ENCODE data around the gene TAOK2. TPM values are rescaled to one million over a fixed set of nuclear protein-coding genes. Genes with fewer than 3 reads are reported as not detected.
"Not testable (repeated sequence)": the region's sequence is repeated elsewhere in the genome, so short reads cannot be mapped to it uniquely, and the experiment has no call there.

TAOK2 gene
- total RNA-seq, 1 donor from 2014 or later: 17.7 TPM

DNA sequence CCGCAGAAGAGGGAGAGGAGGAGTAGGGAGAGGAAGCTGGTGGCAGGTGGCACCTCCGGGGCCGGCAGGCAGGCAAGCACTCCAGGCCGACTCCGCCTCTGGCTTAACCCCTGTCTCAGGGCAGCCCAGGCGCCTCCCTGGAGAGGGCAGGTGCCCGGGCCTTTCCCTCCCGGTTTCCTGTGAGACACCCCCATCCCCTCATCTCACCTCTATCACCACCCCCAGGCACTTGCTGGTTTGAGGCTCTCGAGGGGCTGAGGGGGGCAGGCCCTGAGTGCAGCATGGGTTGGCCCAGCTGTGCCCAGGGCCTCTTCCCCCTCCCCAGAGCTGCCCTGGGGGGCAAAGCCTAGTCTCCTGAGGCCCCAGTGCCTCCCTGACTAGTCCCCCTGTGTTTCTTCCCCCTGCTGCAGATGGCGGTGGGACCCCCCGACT is 31.2 kb downstream of the TAOK2 start:
- ATAC-seq: no peak

GRCh38 chr16:30005341-30006094 is 31.9 kb downstream of the TAOK2 start:
- no peak for ATAC-seq

- ATAC-seq: no peak
These were observed 32.4 kb downstream of the TAOK2 start for GRCh38 chr16:30006095-30006473.

DNA sequence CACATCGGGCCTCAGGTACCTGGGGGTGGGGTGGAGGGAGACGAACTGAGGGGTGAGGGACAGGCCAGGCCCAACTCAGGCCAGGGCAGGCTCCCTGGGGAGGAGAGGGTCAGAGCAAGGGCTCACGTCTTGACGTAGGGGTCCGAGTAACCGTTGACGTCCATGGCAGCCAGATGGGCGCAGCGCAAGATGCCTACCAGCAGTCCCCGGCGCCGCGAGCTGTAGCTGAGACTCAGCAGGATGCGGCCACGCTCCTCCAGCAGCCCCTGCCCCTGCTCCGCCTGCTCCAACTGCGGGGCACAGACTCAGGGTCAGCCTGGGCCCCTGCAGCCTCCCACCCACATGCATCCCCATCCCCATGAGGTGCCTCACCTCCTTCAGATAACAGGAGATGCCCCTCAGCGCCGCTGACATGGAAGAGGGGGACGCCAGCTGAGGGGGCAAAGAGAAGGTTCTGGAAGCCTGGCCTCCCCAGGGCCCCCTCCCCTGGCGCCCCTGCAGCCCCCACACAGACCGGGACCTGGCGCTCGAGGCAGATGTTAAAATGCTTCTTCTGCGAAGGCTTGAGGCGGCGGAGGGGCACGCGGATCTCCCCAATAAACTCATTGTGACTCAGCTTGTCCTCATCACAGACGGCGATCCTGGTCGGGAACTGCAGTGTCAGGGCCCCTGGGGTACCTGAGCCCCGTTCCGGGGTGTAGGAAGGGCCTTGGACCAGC is 33.1 kb downstream of the TAOK2 start:
- ATAC-seq: no peak

DNA sequence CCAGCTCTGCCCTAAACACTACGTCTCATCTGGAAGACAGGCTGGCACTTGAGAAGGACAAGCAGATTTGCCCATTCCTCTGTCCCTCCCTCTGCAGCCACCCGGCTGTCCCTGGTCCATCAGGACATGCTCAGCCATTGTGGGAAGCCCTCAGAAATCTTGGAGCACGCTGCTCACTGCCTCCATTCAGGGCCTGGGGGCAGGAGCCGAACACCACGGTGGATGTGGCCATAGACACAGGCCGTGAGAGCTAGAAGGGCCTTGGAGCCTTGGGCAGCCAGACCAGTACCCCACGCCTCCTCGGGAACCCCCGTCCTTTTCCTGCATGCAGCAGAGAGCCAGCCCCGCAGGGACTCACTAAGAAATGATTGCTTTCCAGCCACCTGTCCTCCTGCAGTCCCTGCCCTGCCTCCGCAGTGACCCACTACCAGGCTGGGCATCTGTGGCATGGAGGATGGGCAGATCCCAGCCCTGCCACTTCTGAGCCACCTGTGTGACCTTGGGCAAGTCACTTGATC is 33.8 kb downstream of the TAOK2 start:
- no peak for ATAC-seq

DNA sequence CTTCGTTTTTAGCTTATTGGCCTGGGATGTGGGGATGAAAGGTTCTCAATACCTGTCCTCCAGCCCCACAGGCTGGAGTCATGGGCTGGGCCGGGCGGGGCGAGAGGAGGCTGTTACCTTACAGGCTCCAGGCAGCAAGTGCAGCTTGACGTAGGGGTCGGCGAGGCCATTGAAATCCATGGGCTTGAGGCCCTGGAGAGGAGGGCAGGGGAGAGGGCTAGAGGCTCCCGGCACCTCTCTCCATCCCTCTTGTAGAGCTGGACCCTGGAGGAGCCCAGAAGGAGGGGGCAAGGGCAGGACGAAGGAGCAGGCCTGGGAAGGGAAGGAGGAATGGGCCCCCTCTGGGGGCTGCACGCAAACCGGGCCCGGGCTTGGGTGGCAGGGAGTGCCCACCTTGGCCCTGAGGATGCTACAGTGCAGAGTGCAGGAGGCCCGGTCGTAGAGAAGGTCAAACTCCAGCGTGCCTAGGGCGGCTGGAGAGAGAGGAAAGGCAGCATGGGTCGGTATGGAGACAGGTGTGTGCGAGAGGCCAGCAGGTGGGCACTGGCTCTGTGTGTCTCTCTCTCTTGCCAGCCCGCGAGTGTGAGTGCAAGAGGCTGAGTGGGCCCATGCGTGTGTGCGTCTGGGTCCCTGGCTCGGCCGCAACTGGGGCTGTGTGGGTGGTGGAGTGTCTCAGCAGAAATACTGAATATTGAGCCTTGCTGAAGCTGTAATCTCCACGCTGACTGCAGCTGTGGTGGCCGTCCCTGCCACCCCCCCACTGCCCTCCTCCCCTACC is 35.6 kb downstream of the TAOK2 start:
- no peak for ATAC-seq

- ATAC-seq: peak; percentile 5
These were observed 36.5 kb downstream of the TAOK2 start for GRCh38 chr16:30009990-30010843.

- ATAC-seq: peak; percentile 3
These were observed 37.4 kb downstream of the TAOK2 start, which contains the start of gene DOC2A for GRCh38 chr16:30010844-30011713. Gene DOC2A (minus strand): TSS chr16:30011027. CDS start chr16:30010222, 805 bp downstream.

DNA sequence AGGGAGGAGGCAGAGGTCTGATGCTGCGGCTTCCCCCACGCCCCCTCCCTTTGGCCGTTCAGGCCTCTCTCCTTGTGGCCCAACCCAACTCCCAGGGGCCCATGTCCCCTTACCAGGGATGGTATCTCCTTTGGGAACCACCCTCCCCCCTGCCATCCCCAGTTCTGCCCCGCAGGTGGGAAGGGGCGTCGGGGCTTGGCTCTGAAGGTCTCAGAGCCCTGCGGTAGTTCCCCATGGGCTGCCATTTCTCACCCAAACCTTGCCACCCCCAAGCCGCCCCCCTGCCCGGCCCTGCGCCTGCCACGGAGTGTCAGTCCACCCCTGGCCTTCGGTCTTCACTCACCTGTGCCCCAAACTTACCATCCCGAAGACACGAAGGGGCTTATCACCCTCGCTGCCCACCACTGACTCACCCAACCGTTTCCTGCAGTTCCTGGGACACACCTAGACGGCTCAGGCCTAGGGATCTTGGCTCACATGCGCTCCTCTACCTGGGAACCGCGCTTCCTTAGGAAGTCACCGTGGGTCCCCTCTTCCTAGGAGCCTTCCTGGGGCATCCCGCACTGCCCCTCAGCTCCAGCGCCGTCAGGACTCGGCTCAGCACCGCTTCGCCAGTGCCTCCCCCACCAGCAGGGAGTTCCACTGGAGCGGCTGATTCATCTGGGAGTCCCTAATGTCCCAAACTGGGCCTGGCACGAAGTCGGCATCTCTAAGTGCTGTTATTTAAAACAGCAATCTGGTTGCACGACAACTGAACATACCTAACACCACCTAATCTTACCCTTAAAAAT is 38.2 kb downstream of the TAOK2 start:
- ATAC-seq: no peak

- not testable (repeated sequence) for ATAC-seq
These were observed 38.9 kb downstream of the TAOK2 start for GRCh38 chr16:30012598-30012997.

DNA sequence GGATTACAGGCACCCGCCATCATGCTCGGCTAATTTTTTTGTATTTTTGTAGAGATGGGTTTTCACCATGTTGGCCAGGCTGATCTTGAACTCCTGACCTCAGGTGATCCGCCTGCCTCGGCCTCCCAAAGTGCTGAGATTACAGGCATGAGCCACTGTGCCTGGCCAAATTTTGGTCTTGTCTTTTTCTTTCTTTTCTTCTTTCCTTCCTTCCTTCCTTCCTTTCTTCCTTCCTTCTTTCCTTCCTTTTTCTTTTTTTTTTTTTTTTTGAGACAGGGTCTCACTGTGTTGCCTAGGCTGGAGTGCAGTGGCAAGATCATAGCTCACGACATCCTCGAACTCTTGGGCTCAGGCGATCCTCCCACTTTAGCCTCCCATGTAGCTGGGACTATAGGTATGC is 41.8 kb downstream of the TAOK2 start:
- ATAC-seq: not testable (repeated sequence)

DNA sequence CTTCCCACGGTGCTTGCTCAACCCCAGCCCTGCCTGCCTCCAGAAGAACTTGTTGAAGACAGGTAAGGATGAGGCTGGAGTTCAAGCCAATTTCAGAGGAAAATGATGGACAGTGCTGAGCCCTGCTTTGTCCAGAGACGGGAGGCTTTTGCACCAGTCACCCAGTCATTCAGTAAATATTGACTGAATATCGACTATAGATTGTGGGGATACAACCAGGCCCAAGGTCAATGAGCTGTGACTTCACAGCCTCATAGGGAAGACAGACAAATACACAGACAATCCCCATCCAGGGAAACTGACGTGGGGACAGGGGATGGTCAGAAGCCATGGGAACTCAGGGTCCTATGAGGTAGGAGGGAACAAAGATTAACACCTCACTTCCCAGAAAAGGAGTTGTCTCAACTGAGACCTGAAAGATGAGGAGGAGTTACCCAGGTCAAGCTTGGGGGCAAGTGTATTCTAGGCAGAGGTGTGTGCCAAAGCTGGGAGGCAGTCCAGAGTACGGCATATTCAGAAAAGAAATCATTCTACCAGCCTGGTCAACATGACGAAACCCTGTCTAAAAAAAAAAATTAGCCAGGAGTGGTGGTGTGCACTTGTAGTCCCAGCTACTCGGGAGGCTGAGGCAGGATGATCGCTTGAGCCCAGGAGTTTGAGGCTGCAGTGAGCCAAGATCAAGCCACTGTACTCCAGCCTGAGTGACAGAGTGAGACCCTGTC is 43.0 kb downstream of the TAOK2 start:
- ATAC-seq: no peak

DNA sequence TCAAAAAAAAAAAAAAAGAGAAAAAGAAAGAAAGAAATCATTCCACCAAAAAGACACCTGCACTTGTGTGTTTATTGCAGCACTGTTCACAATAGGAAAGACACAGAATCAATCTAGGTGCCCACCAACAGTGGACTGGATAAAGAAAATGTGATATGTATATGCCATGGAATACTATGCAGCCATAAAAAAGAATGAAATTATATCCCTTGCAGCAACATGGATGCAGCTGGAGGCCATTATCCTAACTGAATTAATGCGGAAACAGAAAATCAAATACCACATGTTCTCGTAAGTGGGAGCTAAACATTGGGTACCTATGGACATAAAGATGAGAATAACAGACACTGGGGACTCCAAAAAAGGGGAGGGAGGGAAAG is 43.6 kb downstream of the TAOK2 start:
- ATAC-seq: no peak

- not testable (repeated sequence) for ATAC-seq
These were observed 44.3 kb downstream of the TAOK2 start for GRCh38 chr16:30017937-30018336.

- ATAC-seq: peak; percentile 12
These were observed 45.1 kb downstream of the TAOK2 start for GRCh38 chr16:30018731-30019158.

DNA sequence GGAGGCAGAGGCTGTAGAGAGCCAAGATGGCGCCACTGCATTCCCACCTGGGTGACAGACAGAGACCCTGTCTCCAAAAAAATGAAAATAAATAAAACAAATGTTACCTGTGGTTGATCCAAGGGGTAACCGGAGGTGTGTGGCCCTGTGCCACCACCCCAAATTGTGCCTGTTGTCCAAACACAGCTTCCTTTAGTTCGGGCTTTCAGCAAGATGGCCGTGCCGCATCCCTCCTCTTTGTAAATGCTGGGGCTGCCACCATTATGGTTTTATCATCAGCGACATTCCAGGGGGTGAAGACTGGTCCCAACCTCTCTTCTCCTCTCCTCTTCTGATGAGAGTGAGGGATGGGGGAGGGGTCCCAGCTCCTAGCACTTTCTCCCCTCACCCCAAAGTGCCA is 49.2 kb downstream of the TAOK2 start, which contains the start of gene C16orf92:
TSS of gene C16orf92 (plus strand) at position 312 of the 400 bp plus-strand sequence. CDS start 143 bp downstream, outside the sequence.
- no peak for ATAC-seq

DNA sequence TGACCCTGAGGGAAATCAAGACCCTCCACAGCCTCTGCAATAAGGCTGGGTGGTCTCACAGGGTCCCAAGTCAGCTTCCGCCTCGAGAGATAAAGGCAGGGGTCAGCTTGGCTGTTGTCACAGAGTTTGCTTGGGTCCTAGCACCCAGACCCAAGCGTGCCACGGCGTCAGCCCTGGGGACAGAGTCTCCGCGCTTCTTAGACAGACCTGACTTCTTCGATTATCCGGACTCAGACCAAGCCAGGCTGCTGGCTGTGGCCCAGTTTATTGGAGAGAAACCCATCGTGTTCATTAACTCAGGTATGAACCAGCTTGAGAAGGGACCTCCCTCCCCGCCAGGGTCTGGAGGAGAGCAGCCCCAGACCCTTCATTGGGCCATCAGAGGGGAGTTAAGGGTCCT is 49.9 kb downstream of the TAOK2 start:
- ATAC-seq: no peak

DNA sequence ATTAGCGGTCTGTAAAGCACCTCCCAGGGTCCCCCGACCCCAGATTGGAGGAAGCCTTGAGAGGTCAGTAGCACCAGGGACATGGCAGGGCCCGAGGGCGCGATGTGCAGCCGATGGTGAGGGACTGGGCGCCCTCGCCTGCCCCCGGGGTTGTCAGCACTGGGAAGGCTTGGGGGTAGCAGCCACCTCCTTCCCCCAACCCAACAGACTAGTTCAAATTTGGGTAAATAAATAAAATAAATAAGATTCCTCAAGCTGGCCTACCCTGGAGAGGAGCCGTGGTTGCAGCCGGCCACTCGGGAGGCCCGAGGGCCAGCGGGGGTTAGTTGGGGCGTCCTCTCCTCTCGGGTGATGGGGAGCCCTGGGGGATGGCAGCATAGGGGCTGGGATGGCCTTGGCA is 50.8 kb downstream of the TAOK2 start:
- no peak for ATAC-seq

GRCh38 chr16:30025156-30025555 is 51.5 kb downstream of the TAOK2 start:
- ATAC-seq: no peak
